GM23338 (cell line): Measurements from ENCODE around the gene ACOT2. TPM values are rescaled to one million over a fixed set of nuclear protein-coding genes. Genes with fewer than 3 reads are reported as not detected.

ENCODE experiments used
- ATAC-seq: fragments of 200-7000 bp; cut with Tn5 transposase; 3 replicates; pipeline ENCODE4 v1.9.1; 2020
- DNase-seq: peaks from one replicate; pipeline ENCODE4 v3.0.0-alpha.2; 2015; ENCODE audit warnings: low spot score
- H2AFZ ChIP-seq: fragments of 200-600 bp; sonication (generic); 2 replicates; pipeline ENCODE4 v1.8.0; 2016; ENCODE audit warnings: antibody characterized with exemption, mild to moderate bottlenecking, moderate library complexity
- H3F3A ChIP-seq: fragments of 200-600 bp; sonication (generic); replicated peaks from 2 replicates; pipeline ENCODE4 v1.8.0; 2017; ENCODE audit warnings: antibody characterized with exemption, mixed run types, low read depth
- H3K27ac ChIP-seq: fragments of 200-600 bp; sonication (generic); 2 replicates; pipeline ENCODE4 v1.6.1; 2016; ENCODE audit warnings: low read depth
- H3K27me3 ChIP-seq: fragments of 200-600 bp; sonication (generic); 2 replicates; pipeline ENCODE4 v1.8.0; 2016; ENCODE audit warnings: mild to moderate bottlenecking, mixed run types, moderate library complexity; ENCODE audit not compliant: insufficient read depth
- H3K36me3 ChIP-seq: fragments of 200-600 bp; sonication (generic); 2 replicates; pipeline ENCODE4 v1.8.0; 2016; ENCODE audit warnings: mild to moderate bottlenecking; ENCODE audit not compliant: insufficient read depth
- H3K4me1 ChIP-seq: fragments of 200-600 bp; sonication (generic); 2 replicates; pipeline ENCODE4 v1.8.0; 2016; ENCODE audit warnings: mild to moderate bottlenecking, moderate library complexity; ENCODE audit not compliant: insufficient read depth
- H3K4me2 ChIP-seq: fragments of 200-600 bp; sonication (generic); 2 replicates; pipeline ENCODE4 v1.7.1; 2017; ENCODE audit warnings: mixed run types
- H3K4me3 ChIP-seq: fragments of 200-600 bp; sonication (generic); 2 replicates; pipeline ENCODE4 v1.6.1; 2016; ENCODE audit warnings: mixed run types
- H3K79me2 ChIP-seq: fragments of 200-600 bp; sonication (generic); replicated peaks from 2 replicates; pipeline ENCODE4 v1.8.0; 2017; ENCODE audit warnings: mild to moderate bottlenecking; ENCODE audit not compliant: insufficient read depth
- H3K9me2 ChIP-seq: fragments of 200-600 bp; sonication (generic); 2 replicates; pipeline ENCODE4 v1.8.0; 2017; ENCODE audit not compliant: insufficient read depth
- H4K20me1 ChIP-seq: fragments of 200-600 bp; sonication (generic); replicated peaks from 2 replicates; pipeline ENCODE4 v1.8.0; 2017; ENCODE audit warnings: mild to moderate bottlenecking; ENCODE audit not compliant: insufficient read depth
- H3K27ac Mint-ChIP-seq: 2 replicates; pipeline ENCODE4 v1.8.0; 2020; ENCODE audit warnings: inconsistent platforms, mild to moderate bottlenecking, moderate library complexity, mixed read lengths
- H3K27me3 Mint-ChIP-seq: 3 replicates; pipeline ENCODE4 v1.8.0; 2022; ENCODE audit warnings: low read depth, mild to moderate bottlenecking, moderate library complexity, mixed read lengths, inconsistent platforms; ENCODE audit not compliant: insufficient read depth, poor library complexity
- H3K36me3 Mint-ChIP-seq: 3 replicates; pipeline ENCODE4 v1.8.0; 2021; ENCODE audit warnings: low read depth, mild to moderate bottlenecking, inconsistent platforms, moderate library complexity, mixed read lengths
- H3K4me1 Mint-ChIP-seq: 3 replicates; pipeline ENCODE4 v1.8.0; 2020; ENCODE audit warnings: mild to moderate bottlenecking, inconsistent platforms, mixed read lengths
- H3K4me3 Mint-ChIP-seq: 3 replicates; pipeline ENCODE4 v1.8.0; 2021; ENCODE audit warnings: moderate library complexity, mild to moderate bottlenecking, inconsistent platforms, mixed read lengths
- H3K9me3 Mint-ChIP-seq: 3 replicates; pipeline ENCODE4 v1.8.0; 2020; ENCODE audit warnings: moderate library complexity, mild to moderate bottlenecking, inconsistent platforms, mixed read lengths
- CREB1 ChIP-seq: fragments of 250-450 bp; sonication (Bioruptor Pico); IDR thresholded peaks from 2 replicates; pipeline ENCODE4 v1.5.0; 2020; ENCODE audit warnings: low read depth, mild to moderate bottlenecking, moderate library complexity
- CTCF ChIP-seq, 2 experiments: fragments of 200-600 bp in 1 of 2; sonication (generic) in 1 of 2; conservative IDR thresholded peaks; 2 replicates each; pipeline versions ENCODE4 v1.5.1 to v1.6.1; 2016 to 2017; ENCODE audit warnings: antibody characterized with exemption in 2 of 2, low read depth in 2 of 2, mild to moderate bottlenecking in 2 of 2, moderate library complexity in 1 of 2
- ETS1 ChIP-seq: IDR thresholded peaks from 2 replicates; pipeline ENCODE4 v1.6.1; 2016; ENCODE audit warnings: antibody characterized with exemption
- EZH2phosphoT487 ChIP-seq: fragments of 200-600 bp; sonication (generic); IDR thresholded peaks from one replicate; pipeline ENCODE4 v1.8.1; 2018; ENCODE audit warnings: antibody characterized with exemption; ENCODE audit not compliant: unreplicated experiment
- JUNB ChIP-seq: IDR thresholded peaks from one replicate; pipeline ENCODE4 v1.6.1; 2016; ENCODE audit warnings: antibody characterized with exemption; ENCODE audit not compliant: unreplicated experiment
- STAT1 ChIP-seq: IDR thresholded peaks from one replicate; pipeline ENCODE4 v1.6.1; 2016; ENCODE audit warnings: antibody characterized with exemption; ENCODE audit not compliant: unreplicated experiment
- ZNF114 ChIP-seq: fragments of 250-450 bp; sonication (Bioruptor Pico); IDR thresholded peaks from 2 replicates; pipeline ENCODE4 v1.5.0; 2020; ENCODE audit warnings: mild to moderate bottlenecking, moderate library complexity
- ZNF331 ChIP-seq: fragments of 250-450 bp; sonication (Bioruptor Pico); IDR thresholded peaks from 2 replicates; pipeline ENCODE4 v1.5.0; 2020; ENCODE audit warnings: low read depth, mild to moderate bottlenecking, moderate library complexity
- ZNF462 ChIP-seq: fragments of 250-450 bp; sonication (Bioruptor Pico); IDR thresholded peaks from 2 replicates; pipeline ENCODE4 v1.5.0; 2020; ENCODE audit warnings: mild to moderate bottlenecking, moderate library complexity
- polyA plus RNA-seq: library from polyadenylated mRNA; unstranded; fragments of >200 nt; fragmentation: Nextera tagmentation; extraction: Ambion mirVana; gene quantifications from 2 replicates; pipeline ENCODE4 v1.2.1, GENCODE V29; 2016
- total RNA-seq: library from RNA; depleted of rRNA; stranded (reverse); fragments of >200 nt; shearing (Covaris generic); gene quantifications from 2 replicates; pipeline ENCODE4 v1.2.3, GENCODE V29; 2014

ACOT2 gene
- total and polyA plus RNA-seq, 2 experiments from 2014 or later, result 9.6 to 10.7 TPM

GRCh38 chr14:73588695-73589094, 19.7 kb downstream of the ACOT2 start (continued):
- no peak for TF ChIP-seq ZNF462 (CRISPR knock-in tag)
- TF ChIP-seq CTCF (conservative IDR thresholded peaks at IDR 0.05; ENCODE audit: low read depth in 2 of 2), result no peak
- TF ChIP-seq CREB1, result no peak
- no peak for TF ChIP-seq ZNF331 (CRISPR knock-in tag)
- TF ChIP-seq EZH2phosphoT487, result no peak

GRCh38 chr14:73589116-73589515, 20.1 kb downstream of the ACOT2 start:
- Mint-ChIP-seq H3K36me3 (peaks cover 7% of the 10 kb centered on the region; the same call in 1 of the 3 replicates), H3K27ac (no peak overlapping the region), H3K4me1 (no peaks in the 10 kb centered on the region), H3K4me3 (no peak overlapping the region), H3K27me3 (peaks cover 20% of the 10 kb centered on the region), H3K9me3 (peaks cover 5% of the 10 kb centered on the region; the same call in 1 of the 3 replicates)
- Histone ChIP-seq H3K9me2 (no peaks in the 10 kb centered on the region), H3K36me3 (no peaks in the 10 kb centered on the region), H3K27me3 (peaks cover 24% of the 10 kb centered on the region), H3K4me3 (no peak overlapping the region), H3K27ac (no peak overlapping the region), H3K4me1 (no peaks in the 10 kb centered on the region), H3K79me2 (no peaks in the 10 kb centered on the region), H2AFZ (no peak overlapping the region), H3F3A (peaks cover 4% of the 10 kb centered on the region; the same call in 1 of the 2 replicates), H3K4me2 (no peak overlapping the region), H4K20me1 (no peaks in the 10 kb centered on the region; the same call in 1 of the 2 replicates)
- no peak for ATAC-seq
- DNase-seq, result no peak
- no peak for TF ChIP-seq ZNF331 (CRISPR knock-in tag)
- TF ChIP-seq ETS1, result no peak
- TF ChIP-seq ZNF114 (CRISPR knock-in tag), result no peak
- no peak for TF ChIP-seq JUNB
- no peak for TF ChIP-seq STAT1
- TF ChIP-seq CREB1, result no peak
